WTC11 (cell line): ENCODE measurements around the gene RNF113B. TPM values are rescaled to one million over a fixed set of nuclear protein-coding genes. Genes with fewer than 3 reads are reported as not detected.

ENCODE experiments used
- ATAC-seq: fragments of 200-7000 bp; cut with Tn5 transposase; 2 replicates; pipeline ENCODE4 v1.10.0; 2021; ENCODE audit warnings: mild to moderate bottlenecking, moderate library complexity
- CTCF ChIA-PET: fragments of 300-600 bp; sonication (Branson Sonifier 250); formaldehyde crosslinking; loops from one replicate; lab custom pipeline; 2021; ENCODE audit warnings: antibody characterized with exemption; lab: Charles Lee
- POLR2A ChIA-PET: fragments of 350-600 bp; sonication (Branson Sonifier 250); formaldehyde crosslinking; loops from one replicate; lab custom pipeline; 2021; ENCODE audit warnings: antibody characterized with exemption; lab: Charles Lee
- DNase-seq: peaks from one replicate; pipeline ENCODE4 v3.0.0; 2021; ENCODE audit warnings: low spot score
- H3K27ac Mint-ChIP-seq: 2 replicates; pipeline ENCODE4 v1.8.0; 2021; ENCODE audit warnings: mixed read lengths
- H3K27me3 Mint-ChIP-seq: 2 replicates; pipeline ENCODE4 v1.8.0; 2021; ENCODE audit warnings: low read depth, mild to moderate bottlenecking, moderate library complexity, mixed read lengths
- H3K36me3 Mint-ChIP-seq: 2 replicates; pipeline ENCODE4 v1.8.0; 2021; ENCODE audit warnings: mixed read lengths
- H3K4me1 Mint-ChIP-seq: 2 replicates; pipeline ENCODE4 v1.8.0; 2022; ENCODE audit warnings: mixed read lengths
- H3K4me3 Mint-ChIP-seq: 2 replicates; pipeline ENCODE4 v1.8.0; 2021; ENCODE audit warnings: mild to moderate bottlenecking, moderate library complexity, mixed read lengths
- H3K9me3 Mint-ChIP-seq: 2 replicates; pipeline ENCODE4 v1.8.0; 2021; ENCODE audit warnings: mixed read lengths
- ATF1 ChIP-seq: sonication (generic); formaldehyde crosslinking; IDR thresholded peaks from 2 replicates; pipeline ENCODE4 v1.8.1; 2023; ENCODE audit warnings: mild to moderate bottlenecking, moderate library complexity, missing genetic modification reagents
- FOXJ3 ChIP-seq: sonication (generic); formaldehyde crosslinking; IDR thresholded peaks from 2 replicates; pipeline ENCODE4 v1.9.0; 2021; ENCODE audit warnings: missing genetic modification reagents, mild to moderate bottlenecking, borderline replicate concordance
- FOXK1 ChIP-seq: sonication (generic); formaldehyde crosslinking; IDR thresholded peaks from 2 replicates; pipeline ENCODE4 v1.8.0; 2022; ENCODE audit warnings: mild to moderate bottlenecking, moderate library complexity, missing genetic modification reagents
- JAZF1 ChIP-seq: fragments of 250-450 bp; sonication (Bioruptor Pico); IDR thresholded peaks from 2 replicates; pipeline ENCODE4 v1.9.0; 2021; ENCODE audit warnings: moderate library complexity, mild to moderate bottlenecking, inconsistent platforms
- KAT7 ChIP-seq: sonication (generic); formaldehyde crosslinking; IDR thresholded peaks from 2 replicates; pipeline ENCODE4 v1.8.1; 2023; ENCODE audit warnings: missing genetic modification reagents, mild to moderate bottlenecking, borderline replicate concordance
- MXD4 ChIP-seq: fragments of 250-450 bp; sonication (Bioruptor Pico); IDR thresholded peaks from 2 replicates; pipeline ENCODE4 v1.8.0; 2021; ENCODE audit warnings: mild to moderate bottlenecking, moderate library complexity, borderline replicate concordance
- OVOL2 ChIP-seq: fragments of 250-450 bp; sonication (Bioruptor Pico); IDR thresholded peaks from 2 replicates; pipeline ENCODE4 v1.9.0; 2021; ENCODE audit warnings: mild to moderate bottlenecking, borderline replicate concordance
- SP1 ChIP-seq: sonication (generic); formaldehyde crosslinking; conservative IDR thresholded peaks from 2 replicates; pipeline ENCODE4 v1.8.1; 2022; ENCODE audit warnings: missing genetic modification reagents
- ZBTB21 ChIP-seq: sonication (generic); formaldehyde crosslinking; IDR thresholded peaks from 2 replicates; pipeline ENCODE4 v1.8.1; 2023; ENCODE audit warnings: mild to moderate bottlenecking, missing genetic modification reagents, borderline replicate concordance
- ZNF121 ChIP-seq: sonication (generic); formaldehyde crosslinking; IDR thresholded peaks from 2 replicates; pipeline ENCODE4 v1.8.0; 2023; ENCODE audit warnings: missing genetic modification reagents
- ZNF423 ChIP-seq: fragments of 250-450 bp; sonication (Bioruptor Pico); IDR thresholded peaks from 2 replicates; pipeline ENCODE4 v2.1.2; 2022; ENCODE audit warnings: mild to moderate bottlenecking, moderate library complexity
- total RNA-seq: library from RNA; stranded (reverse); gene quantifications from 3 replicates; pipeline ENCODE4 v1.2.3, GENCODE V29; 2021
- TF ChIP-seq, protein P1 (sequence below): sonication (generic); formaldehyde crosslinking; IDR thresholded peaks from 2 replicates; pipeline ENCODE4 v1.8.1; 2023; ENCODE audit warnings: mild to moderate bottlenecking, missing genetic modification reagents, borderline replicate concordance
- TF ChIP-seq, protein P2 (sequence below): sonication (generic); formaldehyde crosslinking; conservative IDR thresholded peaks from 2 replicates; pipeline ENCODE4 v1.8.1; 2023; ENCODE audit warnings: mild to moderate bottlenecking, low read depth, missing genetic modification reagents, moderate library complexity
- TF ChIP-seq, protein P3 (sequence below): sonication (generic); formaldehyde crosslinking; IDR thresholded peaks from 2 replicates; pipeline ENCODE4 v1.8.1; 2023; ENCODE audit warnings: mild to moderate bottlenecking, moderate library complexity, missing genetic modification reagents

The RNF113B gene
- total RNA-seq, 1 experiment from 2014 or later, result not detected

DNA sequence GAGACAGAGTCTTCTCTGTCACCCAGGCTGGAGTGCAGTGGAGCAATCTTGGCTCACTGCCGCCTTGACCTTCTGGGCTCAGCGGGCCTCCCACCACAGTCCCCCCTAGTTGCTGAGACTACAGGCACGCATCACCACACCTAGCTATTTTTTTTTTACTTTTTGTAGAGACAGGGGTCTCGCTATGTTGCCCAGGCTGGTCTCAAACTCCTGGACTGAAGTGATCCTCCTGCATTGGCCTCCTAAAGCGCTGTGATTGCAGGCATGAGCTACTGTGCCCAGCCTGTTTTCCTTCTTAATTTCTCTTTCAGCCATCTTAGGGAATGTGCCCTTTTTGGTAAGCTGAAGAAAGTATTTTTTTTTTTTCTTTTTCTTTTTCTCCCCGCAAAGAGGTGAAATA is 42.6 kb upstream of the RNF113B start:
- ATAC-seq (no peak), DNase-seq (no peak)
- CTCF ChIA-PET, result interaction anchor here (0.8 kb wide), 1 partner anchor 994 kb away, joined by 3 read pairs; no protein-coding TSS in a partner anchor
- no peak overlapping the region for H3K4me3 Mint-ChIP-seq
- peaks cover 9% of the 10 kb centered on the region; the same call in 1 of the 2 replicates for H3K36me3 Mint-ChIP-seq
- TF ChIP-seq ZNF121 (CRISPR knock-in tag), result peak; percentile 88
- TF ChIP-seq OVOL2 (CRISPR knock-in tag), result no peak
- TF ChIP-seq, all 79 proteins: peak for 1
- H3K9me3 Mint-ChIP-seq, result no peaks in the 10 kb centered on the region
- no peaks in the 10 kb centered on the region; the same call in 1 of the 2 replicates for H3K27me3 Mint-ChIP-seq
- POLR2A ChIA-PET, result no interaction called here
- no peak overlapping the region for H3K27ac Mint-ChIP-seq
- H3K4me1 Mint-ChIP-seq, result peaks cover 41% of the 10 kb centered on the region

DNA sequence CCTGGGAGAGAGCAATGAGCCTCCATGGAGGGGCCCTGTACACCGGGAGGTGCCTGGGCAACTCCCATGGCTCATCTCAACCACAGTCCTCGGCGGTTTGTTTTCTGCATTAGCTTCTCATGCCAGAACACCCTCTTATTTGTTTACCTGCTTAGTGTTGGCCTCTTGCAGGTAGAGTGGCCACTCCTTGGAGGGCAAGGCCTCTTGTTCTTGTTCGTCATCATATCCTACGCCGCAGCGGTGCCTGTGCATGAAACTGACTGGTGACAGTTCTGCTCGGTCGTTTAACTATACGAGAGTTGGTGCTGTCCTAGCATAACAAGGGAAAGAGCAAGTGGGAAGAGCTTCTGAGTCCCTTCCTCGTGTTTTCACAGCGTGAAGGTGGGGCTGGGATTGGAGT is 40.5 kb upstream of the RNF113B start:
- H3K27me3 Mint-ChIP-seq, result no peaks in the 10 kb centered on the region; the same call in 1 of the 2 replicates
- ChIA-PET POLR2A (no interaction called here), CTCF (no interaction called here)

DNA sequence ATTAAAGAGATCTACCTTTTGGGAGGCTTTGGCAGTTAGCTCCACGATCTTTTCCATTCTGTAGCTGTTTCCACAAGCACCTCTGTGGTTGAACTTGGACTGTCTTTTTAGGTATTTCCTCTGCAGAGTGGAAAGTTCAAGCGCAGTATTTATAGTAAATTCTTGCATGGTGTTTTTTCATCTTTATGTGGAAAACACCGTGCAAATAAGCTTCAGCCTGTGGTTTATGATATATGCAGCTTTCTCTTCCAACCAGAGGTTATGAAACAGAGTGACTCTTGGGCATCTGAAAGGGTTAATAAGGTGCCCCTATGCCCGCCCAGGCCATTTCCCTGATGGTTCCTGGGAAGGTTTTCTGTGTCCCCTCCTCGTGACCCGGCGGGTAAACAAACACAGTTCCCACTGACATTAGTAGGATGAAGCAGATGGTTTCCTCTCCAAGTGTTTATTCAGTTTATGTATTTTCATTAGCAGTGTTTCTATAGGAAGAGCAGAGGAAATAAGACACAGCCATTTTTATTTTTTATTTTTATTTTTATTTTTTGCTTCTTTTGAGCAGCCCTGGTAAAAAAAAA is 39.7 kb upstream of the RNF113B start:
- Mint-ChIP-seq H3K36me3 (peaks cover 10% of the 10 kb centered on the region), H3K4me3 (no peak overlapping the region), H3K4me1 (peaks cover 56% of the 10 kb centered on the region), H3K27ac (no peak overlapping the region; the same call in 1 of the 2 replicates), H3K9me3 (peaks cover under 1% of the 10 kb centered on the region), H3K27me3 (no peaks in the 10 kb centered on the region)
- no peak for DNase-seq
- TF ChIP-seq FOXK1 (no peak), MXD4 (CRISPR knock-in tag) (no peak), JAZF1 (no peak), KAT7 (CRISPR knock-in tag) (no peak), SP1 (CRISPR knock-in tag) (no peak)
- TF ChIP-seq, protein P1, sequence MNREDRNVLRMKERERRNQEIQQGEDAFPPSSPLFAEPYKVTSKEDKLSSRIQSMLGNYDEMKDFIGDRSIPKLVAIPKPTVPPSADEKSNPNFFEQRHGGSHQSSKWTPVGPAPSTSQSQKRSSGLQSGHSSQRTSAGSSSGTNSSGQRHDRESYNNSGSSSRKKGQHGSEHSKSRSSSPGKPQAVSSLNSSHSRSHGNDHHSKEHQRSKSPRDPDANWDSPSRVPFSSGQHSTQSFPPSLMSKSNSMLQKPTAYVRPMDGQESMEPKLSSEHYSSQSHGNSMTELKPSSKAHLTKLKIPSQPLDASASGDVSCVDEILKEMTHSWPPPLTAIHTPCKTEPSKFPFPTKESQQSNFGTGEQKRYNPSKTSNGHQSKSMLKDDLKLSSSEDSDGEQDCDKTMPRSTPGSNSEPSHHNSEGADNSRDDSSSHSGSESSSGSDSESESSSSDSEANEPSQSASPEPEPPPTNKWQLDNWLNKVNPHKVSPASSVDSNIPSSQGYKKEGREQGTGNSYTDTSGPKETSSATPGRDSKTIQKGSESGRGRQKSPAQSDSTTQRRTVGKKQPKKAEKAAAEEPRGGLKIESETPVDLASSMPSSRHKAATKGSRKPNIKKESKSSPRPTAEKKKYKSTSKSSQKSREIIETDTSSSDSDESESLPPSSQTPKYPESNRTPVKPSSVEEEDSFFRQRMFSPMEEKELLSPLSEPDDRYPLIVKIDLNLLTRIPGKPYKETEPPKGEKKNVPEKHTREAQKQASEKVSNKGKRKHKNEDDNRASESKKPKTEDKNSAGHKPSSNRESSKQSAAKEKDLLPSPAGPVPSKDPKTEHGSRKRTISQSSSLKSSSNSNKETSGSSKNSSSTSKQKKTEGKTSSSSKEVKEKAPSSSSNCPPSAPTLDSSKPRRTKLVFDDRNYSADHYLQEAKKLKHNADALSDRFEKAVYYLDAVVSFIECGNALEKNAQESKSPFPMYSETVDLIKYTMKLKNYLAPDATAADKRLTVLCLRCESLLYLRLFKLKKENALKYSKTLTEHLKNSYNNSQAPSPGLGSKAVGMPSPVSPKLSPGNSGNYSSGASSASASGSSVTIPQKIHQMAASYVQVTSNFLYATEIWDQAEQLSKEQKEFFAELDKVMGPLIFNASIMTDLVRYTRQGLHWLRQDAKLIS, result no peak
- POLR2A ChIA-PET, result no interaction called here
- CTCF ChIA-PET, result no interaction called here
- no peak for ATAC-seq

More for the DNA sequence above, 40.5 kb upstream of the RNF113B start:
- DNase-seq (no peak), ATAC-seq (no peak)
- H3K9me3 Mint-ChIP-seq, result no peaks in the 10 kb centered on the region
- peaks cover 9% of the 10 kb centered on the region; the same call in 1 of the 2 replicates for H3K36me3 Mint-ChIP-seq
- H3K4me3 Mint-ChIP-seq, result no peak overlapping the region
- peaks cover 51% of the 10 kb centered on the region for H3K4me1 Mint-ChIP-seq
- H3K27ac Mint-ChIP-seq, result peak overlapping the region; percentile 60
- TF ChIP-seq, protein P2, sequence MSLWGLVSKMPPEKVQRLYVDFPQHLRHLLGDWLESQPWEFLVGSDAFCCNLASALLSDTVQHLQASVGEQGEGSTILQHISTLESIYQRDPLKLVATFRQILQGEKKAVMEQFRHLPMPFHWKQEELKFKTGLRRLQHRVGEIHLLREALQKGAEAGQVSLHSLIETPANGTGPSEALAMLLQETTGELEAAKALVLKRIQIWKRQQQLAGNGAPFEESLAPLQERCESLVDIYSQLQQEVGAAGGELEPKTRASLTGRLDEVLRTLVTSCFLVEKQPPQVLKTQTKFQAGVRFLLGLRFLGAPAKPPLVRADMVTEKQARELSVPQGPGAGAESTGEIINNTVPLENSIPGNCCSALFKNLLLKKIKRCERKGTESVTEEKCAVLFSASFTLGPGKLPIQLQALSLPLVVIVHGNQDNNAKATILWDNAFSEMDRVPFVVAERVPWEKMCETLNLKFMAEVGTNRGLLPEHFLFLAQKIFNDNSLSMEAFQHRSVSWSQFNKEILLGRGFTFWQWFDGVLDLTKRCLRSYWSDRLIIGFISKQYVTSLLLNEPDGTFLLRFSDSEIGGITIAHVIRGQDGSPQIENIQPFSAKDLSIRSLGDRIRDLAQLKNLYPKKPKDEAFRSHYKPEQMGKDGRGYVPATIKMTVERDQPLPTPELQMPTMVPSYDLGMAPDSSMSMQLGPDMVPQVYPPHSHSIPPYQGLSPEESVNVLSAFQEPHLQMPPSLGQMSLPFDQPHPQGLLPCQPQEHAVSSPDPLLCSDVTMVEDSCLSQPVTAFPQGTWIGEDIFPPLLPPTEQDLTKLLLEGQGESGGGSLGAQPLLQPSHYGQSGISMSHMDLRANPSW (CRISPR knock-in tag), result no peak
- no peak for TF ChIP-seq ZNF423 (CRISPR knock-in tag)
- no peak for TF ChIP-seq FOXJ3 (CRISPR knock-in tag)
- TF ChIP-seq ZBTB21, result no peak
- TF ChIP-seq ATF1 (CRISPR knock-in tag), result no peak
- TF ChIP-seq, protein P3, sequence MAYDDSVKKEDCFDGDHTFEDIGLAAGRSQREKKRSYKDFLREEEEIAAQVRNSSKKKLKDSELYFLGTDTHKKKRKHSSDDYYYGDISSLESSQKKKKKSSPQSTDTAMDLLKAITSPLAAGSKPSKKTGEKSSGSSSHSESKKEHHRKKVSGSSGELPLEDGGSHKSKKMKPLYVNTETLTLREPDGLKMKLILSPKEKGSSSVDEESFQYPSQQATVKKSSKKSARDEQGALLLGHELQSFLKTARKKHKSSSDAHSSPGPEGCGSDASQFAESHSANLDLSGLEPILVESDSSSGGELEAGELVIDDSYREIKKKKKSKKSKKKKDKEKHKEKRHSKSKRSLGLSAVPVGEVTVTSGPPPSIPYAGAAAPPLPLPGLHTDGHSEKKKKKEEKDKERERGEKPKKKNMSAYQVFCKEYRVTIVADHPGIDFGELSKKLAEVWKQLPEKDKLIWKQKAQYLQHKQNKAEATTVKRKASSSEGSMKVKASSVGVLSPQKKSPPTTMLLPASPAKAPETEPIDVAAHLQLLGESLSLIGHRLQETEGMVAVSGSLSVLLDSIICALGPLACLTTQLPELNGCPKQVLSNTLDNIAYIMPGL (CRISPR knock-in tag), result no peak
